Skeletal muscle satellite cell (primary cell): ENCODE measurements around the gene TPH1.
"Not testable (repeated sequence)": the region's sequence is repeated elsewhere in the genome, so short reads cannot be mapped to it uniquely, and the experiment has no call there.

ENCODE experiments used
- H3K27me3 ChIP-seq: 2 replicates; pipeline ENCODE4 v1.7.0; 2013; ENCODE audit warnings: low read length; ENCODE audit not compliant: control insufficient read depth, insufficient read depth
- H3K36me3 ChIP-seq: 2 replicates; pipeline ENCODE4 v1.7.0; 2013; ENCODE audit warnings: mild to moderate bottlenecking, control low read depth, low read length; ENCODE audit not compliant: insufficient read depth
- H3K4me1 ChIP-seq: 2 replicates; pipeline ENCODE4 v1.7.0; 2013; ENCODE audit warnings: low read length; ENCODE audit not compliant: control insufficient read depth, insufficient read depth
- H3K4me2 ChIP-seq: 2 replicates; pipeline ENCODE4 v1.7.0; 2013; ENCODE audit warnings: mild to moderate bottlenecking, low read length
- H3K4me3 ChIP-seq: 2 replicates; pipeline ENCODE4 v1.7.0; 2013; ENCODE audit warnings: low read length
- H3K9ac ChIP-seq: 2 replicates; pipeline ENCODE4 v1.7.0; 2013; ENCODE audit warnings: mild to moderate bottlenecking, low read depth, low read length, moderate library complexity
- H3K9me3 ChIP-seq: replicated peaks from 2 replicates; pipeline ENCODE4 v1.7.0; 2013; ENCODE audit warnings: mild to moderate bottlenecking, control low read depth, low read length

Gene TPH1

GRCh38 chr11:18000760-18001159 is 45.3 kb downstream of the TPH1 start:
- Histone ChIP-seq H3K36me3 (peaks cover 5% of the 10 kb centered on the region), H3K9ac (no peak overlapping the region), H3K4me3 (no peak overlapping the region), H3K9me3 (no peaks in the 10 kb centered on the region), H3K4me1 (no peaks in the 10 kb centered on the region), H3K4me2 (no peak overlapping the region), H3K27me3 (no peaks in the 10 kb centered on the region)

- H3K9me3 ChIP-seq, H3K9ac ChIP-seq, H3K4me1 ChIP-seq, H3K27me3 ChIP-seq, H3K4me3 ChIP-seq, H3K36me3 ChIP-seq, H3K4me2 ChIP-seq: not testable (repeated sequence)
Measured at GRCh38 chr11:18000128-18000527, 45.9 kb downstream of the TPH1 start.
